PC-3 (cell line): ENCODE results near the gene ICE2.

ENCODE experiments used
- EZH2 ChIP-seq: fragments of 300-600 bp; sonication (generic); IDR thresholded peaks from one replicate; pipeline ENCODE4 v1.6.1; 2017; ENCODE audit warnings: antibody characterized with exemption, mild to moderate bottlenecking, low read length; ENCODE audit not compliant: unreplicated experiment
- TF ChIP-seq, protein P1 (sequence below): fragments of 300-600 bp; sonication (generic); conservative IDR thresholded peaks from 2 replicates; pipeline ENCODE4 v1.5.1; 2017; ENCODE audit warnings: antibody characterized with exemption, low read depth, mild to moderate bottlenecking, low read length

DNA sequence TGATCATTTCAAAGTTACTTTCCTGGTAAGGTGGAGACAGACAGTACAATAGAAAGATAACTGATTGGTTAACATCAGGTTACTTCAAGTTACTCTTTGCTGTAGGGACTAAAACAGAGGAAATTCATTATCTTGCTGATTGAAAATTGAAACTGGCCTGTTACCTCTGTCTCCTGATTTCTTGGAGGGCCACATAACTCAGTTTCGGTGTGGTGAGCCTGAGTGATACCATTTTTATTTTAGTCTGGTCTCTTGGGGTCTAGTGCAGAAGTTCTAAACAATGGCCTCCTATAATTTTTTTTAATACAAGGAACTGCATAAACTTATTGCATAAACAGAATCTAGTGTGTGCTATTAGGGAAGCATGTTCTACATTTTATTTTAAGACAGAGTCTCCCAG, 1.2 kb upstream of the ICE2 start:
- TF ChIP-seq EZH2, result no peak
- TF ChIP-seq, protein P1, sequence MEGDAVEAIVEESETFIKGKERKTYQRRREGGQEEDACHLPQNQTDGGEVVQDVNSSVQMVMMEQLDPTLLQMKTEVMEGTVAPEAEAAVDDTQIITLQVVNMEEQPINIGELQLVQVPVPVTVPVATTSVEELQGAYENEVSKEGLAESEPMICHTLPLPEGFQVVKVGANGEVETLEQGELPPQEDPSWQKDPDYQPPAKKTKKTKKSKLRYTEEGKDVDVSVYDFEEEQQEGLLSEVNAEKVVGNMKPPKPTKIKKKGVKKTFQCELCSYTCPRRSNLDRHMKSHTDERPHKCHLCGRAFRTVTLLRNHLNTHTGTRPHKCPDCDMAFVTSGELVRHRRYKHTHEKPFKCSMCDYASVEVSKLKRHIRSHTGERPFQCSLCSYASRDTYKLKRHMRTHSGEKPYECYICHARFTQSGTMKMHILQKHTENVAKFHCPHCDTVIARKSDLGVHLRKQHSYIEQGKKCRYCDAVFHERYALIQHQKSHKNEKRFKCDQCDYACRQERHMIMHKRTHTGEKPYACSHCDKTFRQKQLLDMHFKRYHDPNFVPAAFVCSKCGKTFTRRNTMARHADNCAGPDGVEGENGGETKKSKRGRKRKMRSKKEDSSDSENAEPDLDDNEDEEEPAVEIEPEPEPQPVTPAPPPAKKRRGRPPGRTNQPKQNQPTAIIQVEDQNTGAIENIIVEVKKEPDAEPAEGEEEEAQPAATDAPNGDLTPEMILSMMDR, result no peak
